Immature natural killer cell (primary cell): ENCODE data around the gene C19orf38. TPM values are rescaled to one million over a fixed set of nuclear protein-coding genes. Genes with fewer than 3 reads are reported as not detected.

Source experiments
- DNase-seq, 3 donors: peaks; one replicate each; pipeline ENCODE4 v3.0.0; 2022; ENCODE audit warnings: mixed read lengths in 1 of 3
- H3K27ac Mint-ChIP-seq, 6 donors: one replicate each; pipeline ENCODE4 v1.8.0; 2020; ENCODE audit warnings: mixed read lengths in 6 of 6, mild to moderate bottlenecking in 5 of 6, inconsistent platforms in 4 of 6, moderate library complexity in 3 of 6
- H3K27me3 Mint-ChIP-seq, 3 donors: one replicate each; pipeline ENCODE4 v1.8.0; 2020 to 2021; ENCODE audit warnings: low read depth in 3 of 3, mild to moderate bottlenecking in 3 of 3, mixed read lengths in 3 of 3, moderate library complexity in 3 of 3, inconsistent platforms in 1 of 3
- H3K36me3 Mint-ChIP-seq, 3 donors: one replicate each; pipeline ENCODE4 v1.8.0; 2020; ENCODE audit warnings: mixed read lengths in 3 of 3, inconsistent platforms in 2 of 3, mild to moderate bottlenecking in 2 of 3
- H3K4me1 Mint-ChIP-seq, 2 donors: one replicate each; pipeline ENCODE4 v1.8.0; 2020; ENCODE audit warnings: inconsistent platforms in 2 of 2, mild to moderate bottlenecking in 2 of 2, mixed read lengths in 2 of 2, moderate library complexity in 1 of 2
- H3K4me3 Mint-ChIP-seq, 5 donors: one replicate each; pipeline ENCODE4 v1.8.0; 2020; ENCODE audit warnings: mild to moderate bottlenecking in 5 of 5, mixed read lengths in 5 of 5, inconsistent platforms in 3 of 5, moderate library complexity in 3 of 5
- H3K9me3 Mint-ChIP-seq, 6 donors: one replicate each; pipeline ENCODE4 v1.8.0; 2020; ENCODE audit warnings: mild to moderate bottlenecking in 6 of 6, mixed read lengths in 6 of 6, inconsistent platforms in 4 of 6, moderate library complexity in 3 of 6
- polyA plus RNA-seq, 3 donors: library from polyadenylated mRNA; unstranded; fragments of 300-500 nt; fragmentation: Illumina TruSeq; gene quantifications; one replicate each; pipeline ENCODE4 v1.2.3, GENCODE V29; 2021

C19orf38 gene
- polyA plus RNA-seq, 3 donors from 2014 or later: 1.2 to 5.6 (median 3.3) TPM

- Mint-ChIP-seq H3K4me1 (peaks cover 3 to 8% of the 10 kb centered on the region in 2 donors), H3K27me3 (peaks cover 0 to 2% (median 0%) of the 10 kb centered on the region in 3 donors), H3K36me3 (no peaks in the 10 kb centered on the region), H3K9me3 (no peaks in the 10 kb centered on the region), H3K4me3 (no peak overlapping the region), H3K27ac (no peak overlapping the region)
- DNase-seq: no peak
These were observed 50.4 kb downstream of the C19orf38 start for GRCh38 chr19:10898633-10899032.

GRCh38 chr19:10899151-10899653 lies 51.0 kb downstream of the C19orf38 start:
- H3K9me3 Mint-ChIP-seq: no peaks in the 10 kb centered on the region
- no peak overlapping the region for H3K27ac Mint-ChIP-seq
- H3K4me1 Mint-ChIP-seq: peaks cover 3 to 8% of the 10 kb centered on the region in 2 donors
- H3K4me3 Mint-ChIP-seq: no peak overlapping the region
- H3K27me3 Mint-ChIP-seq: peaks cover 0 to 2% (median 0%) of the 10 kb centered on the region in 3 donors
- H3K36me3 Mint-ChIP-seq: no peaks in the 10 kb centered on the region
- DNase-seq: no peak

- Mint-ChIP-seq H3K9me3 (no peaks in the 10 kb centered on the region), H3K4me1 (no peaks in the 10 kb centered on the region), H3K4me3 (no peak overlapping the region), H3K27ac (no peak overlapping the region), H3K27me3 (no peaks in the 10 kb centered on the region), H3K36me3 (peaks cover 0 to 13% (median 4%) of the 10 kb centered on the region in 3 donors)
- no peak for DNase-seq
These were observed 59.7 kb downstream of the C19orf38 start for GRCh38 chr19:10907925-10908324.

- Mint-ChIP-seq H3K36me3 (peaks cover 0 to 13% (median 4%) of the 10 kb centered on the region in 3 donors), H3K9me3 (no peaks in the 10 kb centered on the region), H3K4me3 (no peak overlapping the region), H3K27me3 (no peaks in the 10 kb centered on the region), H3K27ac (no peak overlapping the region), H3K4me1 (no peaks in the 10 kb centered on the region)
- DNase-seq: no peak
These were observed 60.3 kb downstream of the C19orf38 start for GRCh38 chr19:10908380-10908960.

- Mint-ChIP-seq H3K36me3 (peaks cover 0 to 13% (median 4%) of the 10 kb centered on the region in 3 donors), H3K4me3 (no peak overlapping the region), H3K27ac (no peak overlapping the region), H3K27me3 (peaks cover 0 to 1% (median 0%) of the 10 kb centered on the region in 3 donors), H3K4me1 (no peaks in the 10 kb centered on the region), H3K9me3 (no peaks in the 10 kb centered on the region)
- DNase-seq: no peak
These were observed 63.6 kb downstream of the C19orf38 start for GRCh38 chr19:10911579-10912363.

- H3K36me3 Mint-ChIP-seq: peaks cover 0 to 13% (median 4%) of the 10 kb centered on the region in 3 donors
- H3K4me3 Mint-ChIP-seq: no peak overlapping the region
- peaks cover 0 to 1% (median 0%) of the 10 kb centered on the region in 3 donors for H3K27me3 Mint-ChIP-seq
- DNase-seq: no peak
- no peak overlapping the region for H3K27ac Mint-ChIP-seq
- no peaks in the 10 kb centered on the region for H3K4me1 Mint-ChIP-seq
- H3K9me3 Mint-ChIP-seq: no peaks in the 10 kb centered on the region
These were observed 64.4 kb downstream of the C19orf38 start for GRCh38 chr19:10912619-10913018.

- H3K27ac Mint-ChIP-seq: no peak overlapping the region
- peaks cover 0 to 1% (median 0%) of the 10 kb centered on the region in 3 donors for H3K27me3 Mint-ChIP-seq
- peaks cover 0 to 11% (median 4%) of the 10 kb centered on the region in 3 donors for H3K36me3 Mint-ChIP-seq
- no peaks in the 10 kb centered on the region for H3K9me3 Mint-ChIP-seq
- H3K4me1 Mint-ChIP-seq: no peaks in the 10 kb centered on the region
- no peak overlapping the region for H3K4me3 Mint-ChIP-seq
- no peak for DNase-seq
These were observed 65.6 kb downstream of the C19orf38 start for GRCh38 chr19:10913716-10914340.

- no peaks in the 10 kb centered on the region for H3K4me1 Mint-ChIP-seq
- no peak overlapping the region for H3K4me3 Mint-ChIP-seq
- no peaks in the 10 kb centered on the region for H3K9me3 Mint-ChIP-seq
- DNase-seq: no peak
- peaks cover 0 to 1% (median 0%) of the 10 kb centered on the region in 3 donors for H3K27me3 Mint-ChIP-seq
- no peak overlapping the region for H3K27ac Mint-ChIP-seq
- H3K36me3 Mint-ChIP-seq: peaks cover 0 to 4% (median 4%) of the 10 kb centered on the region in 3 donors
These were observed 67.2 kb downstream of the C19orf38 start for GRCh38 chr19:10915130-10916091.

GRCh38 chr19:10916602-10917001 lies 68.4 kb downstream of the C19orf38 start:
- DNase-seq: no peak
- Mint-ChIP-seq H3K4me3 (no peak overlapping the region), H3K4me1 (no peaks in the 10 kb centered on the region), H3K36me3 (peaks cover 0 to 4% (median 4%) of the 10 kb centered on the region in 3 donors), H3K27me3 (peaks cover 0 to 2% (median 1%) of the 10 kb centered on the region in 3 donors), H3K9me3 (no peaks in the 10 kb centered on the region), H3K27ac (no peak overlapping the region)

- peaks cover 0 to 3% (median 0%) of the 10 kb centered on the region in 3 donors for H3K36me3 Mint-ChIP-seq
- DNase-seq: no peak
- no peaks in the 10 kb centered on the region for H3K9me3 Mint-ChIP-seq
- peak overlapping the region in 1 of 6 donors; percentile 29 for H3K27ac Mint-ChIP-seq
- H3K4me3 Mint-ChIP-seq: no peak overlapping the region
- peaks cover 0 to 2% (median 1%) of the 10 kb centered on the region in 3 donors for H3K27me3 Mint-ChIP-seq
- H3K4me1 Mint-ChIP-seq: no peaks in the 10 kb centered on the region
These were observed 70.1 kb downstream of the C19orf38 start for GRCh38 chr19:10918359-10918758.
